DOHH2 (cell line): ENCODE results near the gene NNAT.

ENCODE experiments used
- H3F3A ChIP-seq: fragments of 200-600 bp; sonication (generic), shearing (Covaris generic); 2 replicates; pipeline ENCODE4 v1.6.0; 2016; ENCODE audit warnings: antibody characterized with exemption, mild to moderate bottlenecking; ENCODE audit not compliant: control insufficient read depth, insufficient read depth
- H3K27ac ChIP-seq: fragments of 200-600 bp; sonication (generic); 2 replicates; pipeline ENCODE4 v1.5.1; 2014; ENCODE audit warnings: low read depth, mild to moderate bottlenecking, low read length, moderate library complexity
- H3K27me3 ChIP-seq: fragments of 200-600 bp; sonication (generic); 2 replicates; pipeline ENCODE4 v1.6.1; 2014; ENCODE audit warnings: mild to moderate bottlenecking, low read length, mixed read lengths; ENCODE audit not compliant: control insufficient read depth
- H3K36me3 ChIP-seq: fragments of 200-600 bp; sonication (generic); 2 replicates; pipeline ENCODE4 v1.6.1; 2014; ENCODE audit warnings: mild to moderate bottlenecking, low read length, moderate library complexity, mixed read lengths; ENCODE audit not compliant: control insufficient read depth
- H3K4me1 ChIP-seq: fragments of 200-600 bp; sonication (generic); 2 replicates; pipeline ENCODE4 v1.6.1; 2014; ENCODE audit warnings: mild to moderate bottlenecking, low read length, mixed read lengths; ENCODE audit not compliant: control insufficient read depth
- H3K4me2 ChIP-seq: fragments of 200-600 bp; sonication (generic); 2 replicates; pipeline ENCODE4 v1.6.0; 2014; ENCODE audit warnings: mild to moderate bottlenecking, low read length, moderate library complexity
- H3K4me3 ChIP-seq: fragments of 200-600 bp; sonication (generic); 2 replicates; pipeline ENCODE4 v1.5.1; 2014; ENCODE audit warnings: mild to moderate bottlenecking, low read length, mixed read lengths
- H3K79me2 ChIP-seq: fragments of 200-600 bp; sonication (generic); 2 replicates; pipeline ENCODE4 v1.6.1; 2014; ENCODE audit warnings: mild to moderate bottlenecking, low read length, mixed read lengths; ENCODE audit not compliant: control insufficient read depth
- H3K9me2 ChIP-seq: fragments of 200-600 bp; sonication (generic); replicated peaks from 2 replicates; pipeline ENCODE4 v1.6.1; 2014; ENCODE audit warnings: mild to moderate bottlenecking, low read length, mixed read lengths; ENCODE audit not compliant: control insufficient read depth
- H3K9me3 ChIP-seq: fragments of 200-600 bp; sonication (generic); 2 replicates; pipeline ENCODE4 v1.6.1; 2014; ENCODE audit warnings: antibody characterized with exemption, low read length, mixed read lengths; ENCODE audit not compliant: control insufficient read depth, insufficient read depth
- H4K20me1 ChIP-seq: fragments of 200-600 bp; sonication (generic); 2 replicates; pipeline ENCODE4 v1.6.0; 2014; ENCODE audit warnings: low read depth, mild to moderate bottlenecking, antibody characterized with exemption, low read length, moderate library complexity; ENCODE audit not compliant: control insufficient read depth, insufficient read depth
- EZH2phosphoT487 ChIP-seq: fragments of 200-600 bp; sonication (generic); IDR thresholded peaks from 2 replicates; pipeline ENCODE4 v1.6.1; 2017; ENCODE audit warnings: borderline replicate concordance, mild to moderate bottlenecking, antibody characterized with exemption, low read length, moderate library complexity, mixed read lengths
- TF ChIP-seq, protein P1 (sequence below): fragments of 200-600 bp; sonication (generic); IDR thresholded peaks from one replicate; pipeline ENCODE4 v1.5.1; 2014; ENCODE audit warnings: antibody characterized with exemption, mild to moderate bottlenecking, low read depth, low read length; ENCODE audit not compliant: poor library complexity, severe bottlenecking

Gene NNAT

GRCh38 chr20:37502654-37503053 is 18.4 kb upstream of the NNAT start:
- Histone ChIP-seq H3K27ac (no peak overlapping the region), H3K36me3 (no peaks in the 10 kb centered on the region), H3K9me2 (no peaks in the 10 kb centered on the region), H4K20me1 (no peaks in the 10 kb centered on the region; the same call in 1 of the 2 replicates), H3K79me2 (no peaks in the 10 kb centered on the region), H3K9me3 (no peaks in the 10 kb centered on the region), H3F3A (no peaks in the 10 kb centered on the region), H3K4me3 (no peak overlapping the region), H3K27me3 (no peaks in the 10 kb centered on the region), H3K4me2 (no peak overlapping the region), H3K4me1 (peaks cover 14% of the 10 kb centered on the region)
- TF ChIP-seq EZH2phosphoT487 = no peak
- TF ChIP-seq, protein P1, sequence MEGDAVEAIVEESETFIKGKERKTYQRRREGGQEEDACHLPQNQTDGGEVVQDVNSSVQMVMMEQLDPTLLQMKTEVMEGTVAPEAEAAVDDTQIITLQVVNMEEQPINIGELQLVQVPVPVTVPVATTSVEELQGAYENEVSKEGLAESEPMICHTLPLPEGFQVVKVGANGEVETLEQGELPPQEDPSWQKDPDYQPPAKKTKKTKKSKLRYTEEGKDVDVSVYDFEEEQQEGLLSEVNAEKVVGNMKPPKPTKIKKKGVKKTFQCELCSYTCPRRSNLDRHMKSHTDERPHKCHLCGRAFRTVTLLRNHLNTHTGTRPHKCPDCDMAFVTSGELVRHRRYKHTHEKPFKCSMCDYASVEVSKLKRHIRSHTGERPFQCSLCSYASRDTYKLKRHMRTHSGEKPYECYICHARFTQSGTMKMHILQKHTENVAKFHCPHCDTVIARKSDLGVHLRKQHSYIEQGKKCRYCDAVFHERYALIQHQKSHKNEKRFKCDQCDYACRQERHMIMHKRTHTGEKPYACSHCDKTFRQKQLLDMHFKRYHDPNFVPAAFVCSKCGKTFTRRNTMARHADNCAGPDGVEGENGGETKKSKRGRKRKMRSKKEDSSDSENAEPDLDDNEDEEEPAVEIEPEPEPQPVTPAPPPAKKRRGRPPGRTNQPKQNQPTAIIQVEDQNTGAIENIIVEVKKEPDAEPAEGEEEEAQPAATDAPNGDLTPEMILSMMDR = no peak

DNA sequence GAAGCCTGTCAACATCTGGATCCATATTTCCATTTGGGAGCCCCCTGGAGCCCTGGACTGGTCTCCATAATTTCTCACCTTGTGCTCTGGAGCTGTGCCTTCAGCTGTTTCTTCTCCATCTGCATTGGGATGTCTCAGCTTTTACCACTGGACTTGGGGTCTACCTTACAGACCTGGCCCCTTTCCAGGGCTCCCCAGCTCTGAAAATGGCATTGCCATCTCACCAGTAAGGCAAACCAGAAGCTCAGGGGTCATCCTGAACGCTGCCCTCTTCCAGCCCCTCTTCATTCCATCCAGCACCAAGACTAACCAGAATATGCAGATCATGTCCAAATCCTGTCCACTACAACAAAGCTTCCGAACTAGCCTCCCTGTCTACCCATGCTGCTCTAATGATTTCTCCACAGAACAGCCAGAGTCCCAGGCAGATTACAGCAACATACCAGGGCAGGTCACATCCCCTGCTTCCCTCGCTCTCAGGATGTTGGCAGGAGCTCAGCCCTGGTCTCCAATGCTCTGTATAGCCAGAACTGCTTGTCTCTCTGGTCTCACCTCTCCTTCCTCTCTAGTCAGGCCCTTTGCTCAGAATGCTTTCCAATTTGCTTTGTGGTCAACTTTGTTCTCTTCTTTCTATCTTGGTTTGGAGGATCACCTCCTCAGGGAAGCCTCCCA is 17.7 kb upstream of the NNAT start:
- Histone ChIP-seq H4K20me1 (no peaks in the 10 kb centered on the region; the same call in 1 of the 2 replicates), H3K9me2 (no peaks in the 10 kb centered on the region), H3K79me2 (no peaks in the 10 kb centered on the region), H3K27me3 (no peaks in the 10 kb centered on the region), H3K36me3 (no peaks in the 10 kb centered on the region), H3K4me3 (no peak overlapping the region), H3K9me3 (no peaks in the 10 kb centered on the region), H3F3A (no peaks in the 10 kb centered on the region), H3K4me1 (peaks cover 22% of the 10 kb centered on the region), H3K27ac (no peak overlapping the region), H3K4me2 (no peak overlapping the region)
- no peak for TF ChIP-seq EZH2phosphoT487
- TF ChIP-seq, protein P1 = no peak

DNA sequence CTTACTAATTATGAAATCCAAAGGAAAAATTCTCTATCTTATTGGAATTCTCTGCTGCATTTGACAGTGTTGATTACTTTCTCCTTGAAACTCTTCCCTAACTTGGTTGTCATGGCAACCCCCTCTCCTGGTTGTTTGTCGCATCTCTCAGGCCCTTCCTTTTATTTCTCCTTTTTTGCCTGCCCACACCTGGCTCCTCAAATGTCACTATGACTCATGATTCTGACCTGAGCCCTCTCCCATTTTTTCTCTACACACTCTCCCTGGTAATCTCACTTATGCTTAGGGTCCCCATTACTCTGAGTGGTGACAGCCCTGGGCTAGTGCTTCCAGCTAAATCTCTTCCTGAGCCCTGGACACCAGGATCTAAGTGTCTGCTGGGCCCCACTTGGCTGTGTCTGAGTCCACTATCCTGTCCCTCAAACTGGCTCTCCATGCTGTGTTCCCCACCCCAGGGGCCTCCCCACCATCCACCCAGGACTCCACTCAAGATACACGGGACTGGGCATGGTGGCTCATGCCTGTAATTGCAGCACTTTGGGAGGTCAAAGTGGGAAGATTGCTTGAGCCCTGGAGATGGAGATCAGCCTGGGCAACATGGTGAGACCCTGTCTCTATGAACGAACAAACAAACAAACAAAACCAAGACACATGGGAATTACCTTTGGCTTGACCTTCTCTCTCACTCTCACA is 16.5 kb upstream of the NNAT start:
- no peak overlapping the region for H3K4me2 ChIP-seq
- no peak overlapping the region for H3K4me3 ChIP-seq
- H4K20me1 ChIP-seq = no peaks in the 10 kb centered on the region; the same call in 1 of the 2 replicates
- H3K27me3 ChIP-seq = no peaks in the 10 kb centered on the region
- H3K9me3 ChIP-seq = no peaks in the 10 kb centered on the region
- TF ChIP-seq EZH2phosphoT487 = no peak
- TF ChIP-seq, protein P1 = no peak
- H3K9me2 ChIP-seq = no peaks in the 10 kb centered on the region
- peaks cover 25% of the 10 kb centered on the region for H3K4me1 ChIP-seq
- no peaks in the 10 kb centered on the region for H3K79me2 ChIP-seq
- H3K27ac ChIP-seq = no peak overlapping the region
- no peaks in the 10 kb centered on the region for H3F3A ChIP-seq
- no peaks in the 10 kb centered on the region for H3K36me3 ChIP-seq
